ENCODE data around the gene GRID1.

GRID1 gene

GRCh38 chr10:85810674-85811073, 555.9 kb downstream of the GRID1 start:
- DNase-seq (ENCODE audit: low spot score): no peak

GRCh38 chr10:85795460-85795859, 571.1 kb downstream of the GRID1 start:
- no peak for DNase-seq (ENCODE audit: low spot score)

GRCh38 chr10:85794553-85794952, 572.0 kb downstream of the GRID1 start:
- no peak for DNase-seq (ENCODE audit: low spot score)

- DNase-seq (ENCODE audit: low spot score): no peak
Measured at GRCh38 chr10:85792533-85792858, 574.1 kb downstream of the GRID1 start.

- DNase-seq (ENCODE audit: low spot score): no peak
Measured at GRCh38 chr10:85791818-85792532, 574.6 kb downstream of the GRID1 start.

- no peak for DNase-seq (ENCODE audit: low spot score)
Measured at GRCh38 chr10:85789982-85790789, 576.4 kb downstream of the GRID1 start.

GRCh38 chr10:85789125-85789524, 577.5 kb downstream of the GRID1 start:
- DNase-seq (ENCODE audit: low spot score): no peak

GRCh38 chr10:85788570-85788969, 578.0 kb downstream of the GRID1 start:
- no peak for DNase-seq (ENCODE audit: low spot score)

GRCh38 chr10:85787881-85788280, 578.7 kb downstream of the GRID1 start:
- no peak for DNase-seq (ENCODE audit: low spot score)

- no peak for DNase-seq (ENCODE audit: low spot score)
Measured at GRCh38 chr10:85787393-85787792, 579.2 kb downstream of the GRID1 start.

- no peak for DNase-seq (ENCODE audit: low spot score)
Measured at GRCh38 chr10:85786401-85786899, 580.1 kb downstream of the GRID1 start.

GRCh38 chr10:85784792-85785191, 581.8 kb downstream of the GRID1 start:
- no peak for DNase-seq (ENCODE audit: low spot score)

- no peak for DNase-seq (ENCODE audit: low spot score)
Measured at GRCh38 chr10:85781404-85781803, 585.2 kb downstream of the GRID1 start.

GRCh38 chr10:85778074-85778473, 588.5 kb downstream of the GRID1 start:
- no peak for DNase-seq (ENCODE audit: low spot score)

- no peak for DNase-seq (ENCODE audit: low spot score)
Measured at GRCh38 chr10:85767891-85768290, 598.7 kb downstream of the GRID1 start.

GRCh38 chr10:85764108-85764507, 602.5 kb downstream of the GRID1 start:
- DNase-seq (ENCODE audit: low spot score): no peak

GRCh38 chr10:85761906-85762445, 604.6 kb downstream of the GRID1 start:
- no peak for DNase-seq (ENCODE audit: low spot score)

- DNase-seq (ENCODE audit: low spot score): no peak
Measured at GRCh38 chr10:85741626-85742300, 624.8 kb downstream of the GRID1 start.

- no peak for DNase-seq (ENCODE audit: low spot score)
Measured at GRCh38 chr10:85735997-85736396, 630.6 kb downstream of the GRID1 start.

GRCh38 chr10:85734791-85735190, 631.8 kb downstream of the GRID1 start:
- no peak for DNase-seq (ENCODE audit: low spot score)

- DNase-seq (ENCODE audit: low spot score): no peak
Measured at GRCh38 chr10:85724215-85724614, 642.4 kb downstream of the GRID1 start.

- no peak for DNase-seq (ENCODE audit: low spot score)
Measured at GRCh38 chr10:85720931-85721590, 645.5 kb downstream of the GRID1 start.
